Nephron progenitor cell (in vitro differentiated cells): ENCODE results near the gene DCHS1.

Source experiments
- DNase-seq: peaks from one replicate; pipeline ENCODE4 v3.0.0; 2021
- H3K27ac Mint-ChIP-seq: 2 replicates; pipeline ENCODE4 v1.8.0; 2021; ENCODE audit warnings: mild to moderate bottlenecking, moderate library complexity, mixed read lengths
- H3K27me3 Mint-ChIP-seq: 2 replicates; pipeline ENCODE4 v1.8.0; 2021; ENCODE audit warnings: mild to moderate bottlenecking, low read depth, mixed read lengths; ENCODE audit not compliant: poor library complexity
- H3K36me3 Mint-ChIP-seq: 2 replicates; pipeline ENCODE4 v1.8.0; 2021; ENCODE audit warnings: low read depth, mixed read lengths
- H3K4me1 Mint-ChIP-seq: 2 replicates; pipeline ENCODE4 v1.8.0; 2021; ENCODE audit warnings: mixed read lengths
- H3K4me3 Mint-ChIP-seq: 2 replicates; pipeline ENCODE4 v1.8.0; 2021; ENCODE audit warnings: mild to moderate bottlenecking, moderate library complexity, mixed read lengths
- H3K9me3 Mint-ChIP-seq: 2 replicates; pipeline ENCODE4 v1.8.0; 2021; ENCODE audit warnings: mild to moderate bottlenecking, moderate library complexity, mixed read lengths
- CTCF ChIP-seq: fragments of 200-600 bp; sonication (generic); IDR thresholded peaks from 2 replicates; pipeline ENCODE4 v1.5.0; 2021; ENCODE audit warnings: antibody characterized with exemption

Gene DCHS1

GRCh38 chr11:6611963-6612212 is 43.7 kb downstream of the DCHS1 start:
- Mint-ChIP-seq H3K27me3 (peaks cover 3% of the 10 kb centered on the region), H3K9me3 (no peaks in the 10 kb centered on the region), H3K27ac (no peak overlapping the region), H3K4me1 (peaks cover 4% of the 10 kb centered on the region), H3K4me3 (peak overlapping the region; percentile 94), H3K36me3 (peaks cover 47% of the 10 kb centered on the region)
- DNase-seq = no peak
- no peak for TF ChIP-seq CTCF

- H3K36me3 Mint-ChIP-seq = peaks cover 50% of the 10 kb centered on the region
- DNase-seq = no peak
- H3K9me3 Mint-ChIP-seq = no peaks in the 10 kb centered on the region
- H3K27ac Mint-ChIP-seq = peak overlapping the region; percentile 99
- H3K4me3 Mint-ChIP-seq = peak overlapping the region; percentile 94
- peaks cover 4% of the 10 kb centered on the region for H3K4me1 Mint-ChIP-seq
- no peak for TF ChIP-seq CTCF
- peaks cover 3% of the 10 kb centered on the region for H3K27me3 Mint-ChIP-seq
Observed at GRCh38 chr11:6611092-6611962, 44.3 kb downstream of the DCHS1 start.

- H3K36me3 Mint-ChIP-seq = peaks cover 45% of the 10 kb centered on the region
- H3K4me1 Mint-ChIP-seq = no peaks in the 10 kb centered on the region
- no peak for DNase-seq
- H3K9me3 Mint-ChIP-seq = no peaks in the 10 kb centered on the region
- no peak overlapping the region for H3K27ac Mint-ChIP-seq
- H3K4me3 Mint-ChIP-seq = peak overlapping the region; percentile 94
- no peak for TF ChIP-seq CTCF
- peaks cover 3% of the 10 kb centered on the region for H3K27me3 Mint-ChIP-seq
Observed at GRCh38 chr11:6610591-6610990, 45.0 kb downstream of the DCHS1 start.

DNA sequence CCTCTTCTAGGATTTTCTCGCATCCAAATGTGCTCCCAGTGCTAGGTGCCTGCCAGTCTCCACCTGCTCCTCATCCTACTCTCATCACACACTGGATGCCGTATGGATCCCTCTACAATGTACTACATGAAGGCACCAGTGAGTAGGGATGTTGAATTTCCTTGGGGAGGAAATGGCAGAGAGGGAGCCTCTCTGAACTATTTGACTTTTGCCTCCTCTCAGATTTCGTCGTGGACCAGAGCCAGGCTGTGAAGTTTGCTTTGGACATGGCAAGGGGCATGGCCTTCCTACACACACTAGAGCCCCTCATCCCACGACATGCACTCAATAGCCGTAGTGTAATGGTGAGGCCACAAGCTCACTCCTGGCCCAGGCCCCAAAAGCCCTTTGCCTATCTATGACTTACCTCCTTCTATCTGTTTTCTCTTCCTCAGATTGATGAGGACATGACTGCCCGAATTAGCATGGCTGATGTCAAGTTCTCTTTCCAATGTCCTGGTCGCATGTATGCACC is 46.0 kb downstream of the DCHS1 start:
- Mint-ChIP-seq H3K27ac (peak overlapping the region; percentile 96), H3K27me3 (peaks cover 3% of the 10 kb centered on the region), H3K4me3 (peak overlapping the region; percentile 94), H3K36me3 (peaks cover 37% of the 10 kb centered on the region), H3K9me3 (no peaks in the 10 kb centered on the region), H3K4me1 (no peaks in the 10 kb centered on the region)
- no peak for TF ChIP-seq CTCF
- DNase-seq = no peak

DNA sequence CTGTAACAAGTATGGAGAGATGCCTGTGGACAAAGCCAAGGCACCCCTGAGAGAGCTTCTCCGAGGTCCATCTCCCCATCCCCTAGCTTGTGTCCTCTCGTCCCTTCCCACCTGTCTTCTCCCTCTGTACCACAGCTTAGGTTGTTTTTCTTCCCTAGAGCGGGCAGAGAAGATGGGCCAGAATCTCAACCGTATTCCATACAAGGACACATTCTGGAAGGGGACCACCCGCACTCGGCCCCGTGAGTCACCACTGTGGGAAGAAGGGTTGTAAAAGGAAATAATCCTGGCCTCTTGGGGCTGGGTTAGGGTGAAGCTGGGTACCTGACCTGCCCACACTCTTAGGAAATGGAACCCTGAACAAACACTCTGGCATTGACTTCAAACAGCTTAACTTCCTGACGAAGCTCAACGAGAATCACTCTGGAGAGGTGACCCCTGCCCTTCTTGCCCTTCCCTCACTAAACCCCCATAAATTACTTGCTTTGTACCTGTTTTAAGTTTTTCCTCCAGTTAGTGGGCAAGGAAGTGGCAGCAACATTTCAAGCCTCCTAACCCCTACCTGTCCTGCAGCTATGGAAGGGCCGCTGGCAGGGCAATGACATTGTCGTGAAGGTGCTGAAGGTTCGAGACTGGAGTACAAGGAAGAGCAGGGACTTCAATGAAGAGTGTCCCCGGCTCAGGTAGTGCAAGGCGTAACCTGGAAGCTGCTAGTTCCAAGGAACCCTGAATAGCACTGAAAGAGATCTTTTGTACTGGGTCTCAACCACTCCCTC is 46.7 kb downstream of the DCHS1 start:
- no peaks in the 10 kb centered on the region for H3K4me1 Mint-ChIP-seq
- no peaks in the 10 kb centered on the region for H3K9me3 Mint-ChIP-seq
- peaks cover 3% of the 10 kb centered on the region for H3K27me3 Mint-ChIP-seq
- TF ChIP-seq CTCF = no peak
- H3K4me3 Mint-ChIP-seq = peak overlapping the region; percentile 94
- peaks cover 37% of the 10 kb centered on the region for H3K36me3 Mint-ChIP-seq
- DNase-seq = no peak
- H3K27ac Mint-ChIP-seq = peak overlapping the region; percentile 96
